GM12878 (cell line): Measurements from ENCODE around the gene CEND1. TPM values are rescaled to one million over a fixed set of nuclear protein-coding genes. Genes with fewer than 3 reads are reported as not detected.
A peak's percentile ranks its signal among the peaks of the same experiment; 100 is the strongest.

Experiments used
- ATAC-seq: fragments of 200-7000 bp; cut with Tn5 transposase; 3 replicates; pipeline ENCODE4 v1.9.1; 2020; ENCODE audit warnings: mild to moderate bottlenecking, moderate library complexity
- BruUV-seq: library from RNA; stranded (reverse); fragments of 400-500 nt; replicated peaks from 2 replicates; lab custom pipeline; 2021; lab: Mats Ljungman, UMichigan
- CTCF ChIA-PET: fragments of 300-600 bp; sonication (Branson Sonifier 250); formaldehyde crosslinking; extraction: SDS; loops from one replicate; lab custom pipeline; 2021; ENCODE audit warnings: inconsistent platforms; lab: Yijun Ruan, JAX
- POLR2A ChIA-PET: fragments of 350-600 bp; formaldehyde crosslinking; extraction: SDS; loops from one replicate; lab custom pipeline; 2021; ENCODE audit warnings: inconsistent platforms; lab: Charles Lee
- RAD21 ChIA-PET: fragments of 300-600 bp; sonication (Branson Sonifier 250); formaldehyde crosslinking; loops from one replicate; lab custom pipeline; 2023; ENCODE audit warnings: antibody characterized with exemption; ENCODE audit not compliant: unreplicated experiment; lab: Charles Lee
- SMC1A ChIA-PET: fragments of 300-600 bp; sonication (Branson Sonifier 250); formaldehyde crosslinking; loops from one replicate; lab custom pipeline; 2023; ENCODE audit not compliant: unreplicated experiment, uncharacterized antibody; lab: Charles Lee
- DNase-seq: peaks from one replicate; pipeline ENCODE4 v3.0.0-alpha.2; 2011; ENCODE audit warnings: low read depth, low spot score
- FAIRE-seq: peaks from 3 replicates; lab custom pipeline; 2011; peaks lifted over from hg19 to GRCh38; lab: Jason Lieb, UNC
- H2AFZ ChIP-seq: 2 replicates; pipeline ENCODE4 v1.6.0; 2011; ENCODE audit warnings: low read depth, low read length, control low read depth; ENCODE audit not compliant: control insufficient read depth
- H3K27ac ChIP-seq: 2 replicates; pipeline ENCODE4 v1.5.1; 2011; ENCODE audit warnings: control low read depth; ENCODE audit not compliant: control insufficient read depth, insufficient read depth
- H3K27me3 ChIP-seq, 2 experiments: replicated peaks in 1 of 2; 2 replicates each; pipeline versions ENCODE4 v1.6.0 to v1.6.1; 2011; ENCODE audit warnings: low read length in 1 of 2; ENCODE audit not compliant: control insufficient read depth in 2 of 2, insufficient read depth in 2 of 2
- H3K36me3 ChIP-seq, 2 experiments: 2 replicates each; pipeline ENCODE4 v1.5.1; 2011; ENCODE audit warnings: low read length in 1 of 2; ENCODE audit not compliant: control insufficient read depth in 2 of 2, insufficient read depth in 2 of 2
- H3K4me1 ChIP-seq: 2 replicates; pipeline ENCODE4 v1.6.1; 2011; ENCODE audit warnings: mild to moderate bottlenecking, low read length, moderate library complexity, mixed read lengths; ENCODE audit not compliant: control insufficient read depth, insufficient read depth
- H3K4me2 ChIP-seq: 2 replicates; pipeline ENCODE4 v1.6.0; 2011; ENCODE audit warnings: control low read depth; ENCODE audit not compliant: control insufficient read depth, insufficient read depth
- H3K4me3 ChIP-seq: fragments of 200-600 bp; sonication (generic); 2 replicates; pipeline ENCODE4 v1.5.1; 2016
- H3K79me2 ChIP-seq: 2 replicates; pipeline ENCODE4 v1.6.0; 2011; ENCODE audit warnings: low read length; ENCODE audit not compliant: control insufficient read depth, insufficient read depth
- H3K9ac ChIP-seq: 2 replicates; pipeline ENCODE4 v1.8.0; 2011; ENCODE audit warnings: low read length, control low read depth, mixed read lengths; ENCODE audit not compliant: control insufficient read depth, insufficient read depth
- H3K9me3 ChIP-seq: replicated peaks from 3 replicates; pipeline ENCODE4 v1.5.1; 2011; ENCODE audit warnings: mild to moderate bottlenecking, low read length; ENCODE audit not compliant: control insufficient read depth, insufficient read depth
- H4K20me1 ChIP-seq: 2 replicates; pipeline ENCODE4 v1.6.0; 2011; ENCODE audit not compliant: control insufficient read depth, insufficient read depth
- ASH2L ChIP-seq: fragments of 300-600, 200-600 bp; sonication (generic); IDR thresholded peaks from 2 replicates; pipeline ENCODE4 v1.6.1; 2017; ENCODE audit warnings: low read depth, mild to moderate bottlenecking, borderline replicate concordance
- E2F4 ChIP-seq: IDR thresholded peaks from 2 replicates; pipeline ENCODE4 v1.6.1; 2012; ENCODE audit warnings: low read depth, low read length, improper control_type of control experiment
- GATAD2B ChIP-seq: fragments of 450-650 bp; conservative IDR thresholded peaks from 2 replicates; pipeline ENCODE4 v1.6.1; 2017; ENCODE audit warnings: low read depth, mild to moderate bottlenecking, moderate library complexity
- IKZF2 ChIP-seq, 2 experiments: fragments of 450-650 bp; IDR thresholded peaks; 2 replicates each; pipeline ENCODE4 v1.6.1; 2017; ENCODE audit warnings: mild to moderate bottlenecking in 2 of 2, moderate library complexity in 2 of 2
- KAT2A ChIP-seq: conservative IDR thresholded peaks from 2 replicates; pipeline ENCODE4 v1.6.1; 2011; ENCODE audit warnings: low read depth, low read length; ENCODE audit not compliant: control insufficient read depth
- KDM1A ChIP-seq: fragments of 200-600 bp; sonication (generic); IDR thresholded peaks from 2 replicates; pipeline ENCODE4 v1.6.1; 2016; ENCODE audit warnings: borderline replicate concordance
- NKRF ChIP-seq: fragments of 450-650 bp; conservative IDR thresholded peaks from 2 replicates; pipeline ENCODE4 v1.6.1; 2017; ENCODE audit warnings: mild to moderate bottlenecking, moderate library complexity
- PAX8 ChIP-seq: fragments of 450-650 bp; IDR thresholded peaks from 2 replicates; pipeline ENCODE4 v1.6.1; 2017; ENCODE audit warnings: mild to moderate bottlenecking, moderate library complexity
- PRDM15 ChIP-seq: fragments of 450-650 bp; formaldehyde crosslinking; IDR thresholded peaks from 2 replicates; pipeline ENCODE4 v1.4.0; 2020; ENCODE audit warnings: mild to moderate bottlenecking, moderate library complexity
- RBBP5 ChIP-seq: fragments of 200-600 bp; sonication (generic); conservative IDR thresholded peaks from 2 replicates; pipeline ENCODE4 v1.6.1; 2016
- RUNX3 ChIP-seq: IDR thresholded peaks from 2 replicates; pipeline ENCODE4 v1.6.1; 2012; ENCODE audit warnings: low read length, inconsistent platforms
- SKIL ChIP-seq: fragments of 450-650 bp; IDR thresholded peaks from 2 replicates; pipeline ENCODE4 v1.6.1; 2017; ENCODE audit warnings: mild to moderate bottlenecking, low read depth, inconsistent platforms; ENCODE audit not compliant: poor library complexity, severe bottlenecking
- ZNF207 ChIP-seq: fragments of 450-650 bp; IDR thresholded peaks from 2 replicates; pipeline ENCODE4 v1.6.1; 2014; ENCODE audit warnings: antibody characterized with exemption, mild to moderate bottlenecking, borderline replicate concordance
- WGBS: methylation state at CpG from one replicate; pipeline ENCODE4 v1.1.6; 2016; ENCODE audit warnings: low lambda C conversion rate; ENCODE audit not compliant: insufficient replicate concordance, insufficient coverage; ENCODE audit errors: missing lambda C conversion rate; 5-methylcytosine and 5-hydroxymethylcytosine counted together
- in situ Hi-C: fragments of 300-500 bp; cut with MboI; formaldehyde crosslinking; loops from 9 replicates; pipeline ENCODE4 v1.14.3; 2018; ENCODE audit warnings: mixed read lengths
- intact Hi-C: fragments of 100-400 bp; cut with micrococcal nuclease; formaldehyde crosslinking; loops from one replicate; pipeline ENCODE4 v1.14.2; 2022; ENCODE audit not compliant: unreplicated experiment
- polyA plus RNA-seq, 11 experiments: library from polyadenylated mRNA; depleted of rRNA in 4 of 11; unstranded in 6 of 11; stranded (reverse) in 5 of 11; fragments of >200 nt; fragmentation: Nextera tagmentation in 4 of 11; fragmentation: Illumina TruSeq in 1 of 11; extraction: Ambion mirVana in 4 of 11; extraction: Trizol in 1 of 11; gene quantifications; 1 replicate in 1 of 11; 2 replicates in 10 of 11; pipeline versions ENCODE4 v1.2.1 to v1.2.3, GENCODE V29; 2011 to 2016; ENCODE audit warnings: inconsistent platforms in 2 of 11, missing spikeins in 2 of 11, low read depth in 1 of 11
- total RNA-seq, 4 experiments: library from RNA; depleted of rRNA in 3 of 4; stranded (reverse); fragments of >200 nt in 3 of 4; fragmentation: Illumina TruSeq in 1 of 4; extraction: Trizol in 1 of 4; gene quantifications; 2 replicates each; pipeline versions ENCODE4 v1.2.1 to v1.2.3, GENCODE V29; 2013 to 2021

Gene CEND1
- total and polyA plus RNA-seq, 10 of the 15 experiments (the other 5 are each of a cell fraction or from before 2014, with no cell fraction given): 0.31 to 13.6 (median 7.2) TPM; not detected in 1

- ChIA-PET SMC1A (interaction anchor here (1.3 to 1.6 kb wide), 2 partner anchors 8 to 11 kb away, joined by 4 to 10 read pairs; no protein-coding TSS in a partner anchor), CTCF (interaction anchor here (0.8 to 1.5 kb wide), 7 partner anchors 8 to 86 kb away, joined by 3 to 8 read pairs (median 4); partner anchors contain the start of genes DEAF1 and TMEM80), RAD21 (interaction anchor here (0.8 to 1.9 kb wide), 3 partner anchors 25 to 72 kb away, joined by 3 to 4 read pairs (median 3); no protein-coding TSS in a partner anchor), POLR2A (interaction anchor here (0.9 to 2.5 kb wide), 6 partner anchors 10 to 48 kb away, joined by 3 to 10 read pairs (median 6); no protein-coding TSS in a partner anchor)
- H3K27ac ChIP-seq: peak within 1 kb of the TSS; percentile 81
- in situ Hi-C loops: no loop called here
- H4K20me1 ChIP-seq: peaks cover 2% of the 10 kb centered on the region; the same call in 1 of the 2 replicates
- H3K36me3 ChIP-seq: no peaks in the 10 kb centered on the region
- H3K4me1 ChIP-seq: peaks cover 4% of the 10 kb centered on the region
- WGBS: under 1% methylated on average over 83 of the region's 112 CpGs
- FAIRE-seq: peak; percentile 56
- intact Hi-C loops: loop anchor here (5.0 kb wide), 1 partner anchor 50 kb away; the partner anchor contains the start of gene SLC25A22
- peak within 1 kb of the TSS; percentile 96 for H2AFZ ChIP-seq
- no peaks in the 10 kb centered on the region for H3K27me3 ChIP-seq
- no peaks in the 10 kb centered on the region for H3K9me3 ChIP-seq
- peak within 1 kb of the TSS; percentile 95 for H3K4me2 ChIP-seq
- H3K79me2 ChIP-seq: peaks cover 42% of the 10 kb centered on the region
- H3K9ac ChIP-seq: peak within 1 kb of the TSS; percentile 80
- ATAC-seq: peak; percentile 97
- BruUV-seq: no TSS peak
- H3K4me3 ChIP-seq: peak within 1 kb of the TSS; percentile 90
- peak; percentile 42 for DNase-seq
- TF ChIP-seq KDM1A (no peak), ZNF207 (no peak), PAX8 (no peak), E2F4 (peak; percentile 61), GATAD2B (peak; percentile 84), PRDM15 (CRISPR knock-in tag) (no peak), IKZF2 (IDR thresholded peaks at IDR 0.05) (no peak), NKRF (peak; percentile 69; the same call in 1 of the 2 replicates), KAT2A (no peak), ASH2L (no peak), SKIL (no peak), RBBP5 (no peak), RUNX3 (peak; percentile 31; the same call in 1 of the 2 replicates)
These were observed 42.5 kb downstream of the CEND1 start, which contains the start of gene TALDO1 for GRCh38 chr11:747158-748006. Gene TALDO1, plus strand, starts transcription at chr11:747464. Its CDS starts 18 bp downstream, at chr11:747482.
